ENCODE results near the gene USP31.
"Not testable (repeated sequence)": the region's sequence is repeated elsewhere in the genome, so short reads cannot be mapped to it uniquely, and the experiment has no call there.

Gene USP31

DNA sequence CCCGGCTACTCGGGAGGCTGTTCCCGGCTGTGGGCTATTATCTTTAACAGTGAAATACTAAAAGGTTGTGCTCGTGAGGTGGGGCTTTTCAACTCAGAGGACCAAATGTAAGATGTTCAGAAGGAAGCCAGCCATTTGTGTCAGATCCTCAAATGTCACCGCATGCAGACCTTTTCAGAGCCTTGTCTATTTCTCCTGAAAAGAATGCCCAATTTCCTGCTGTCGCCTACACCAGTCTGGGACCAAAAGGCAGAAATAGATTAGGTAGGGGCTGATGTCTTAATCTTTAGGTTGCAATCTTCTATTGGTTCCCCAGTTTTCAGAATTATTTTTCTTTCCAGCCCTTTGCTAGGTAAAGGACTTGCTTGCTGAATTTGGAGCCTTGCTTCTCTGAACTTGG lies 8.9 kb upstream of the USP31 start:
- no peak for DNase-seq

DNA sequence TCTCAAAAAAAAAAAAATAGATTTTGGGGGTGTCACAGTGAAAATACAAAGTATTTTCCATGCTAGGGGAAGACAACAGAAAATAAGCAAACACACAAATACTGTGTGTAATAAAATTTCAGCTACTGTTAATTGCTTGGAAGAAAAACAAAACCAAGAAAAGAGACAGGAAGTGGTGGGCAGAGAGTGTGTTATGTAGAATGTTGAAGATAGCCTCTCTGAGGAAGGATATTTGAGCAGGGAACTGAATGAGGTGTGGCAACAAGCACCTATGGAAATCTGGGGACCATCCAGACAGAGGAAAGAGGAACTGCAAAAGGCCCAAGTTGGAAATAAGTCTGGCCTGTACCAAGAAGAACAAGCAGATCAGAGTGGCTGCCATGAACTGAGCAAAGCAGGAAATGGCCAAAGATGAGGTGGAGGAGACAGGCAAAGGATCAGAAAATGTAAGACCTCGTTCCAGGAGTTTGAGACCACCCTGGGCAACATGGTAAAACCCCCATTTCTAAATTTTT lies 7.8 kb upstream of the USP31 start:
- DNase-seq: no peak

DNA sequence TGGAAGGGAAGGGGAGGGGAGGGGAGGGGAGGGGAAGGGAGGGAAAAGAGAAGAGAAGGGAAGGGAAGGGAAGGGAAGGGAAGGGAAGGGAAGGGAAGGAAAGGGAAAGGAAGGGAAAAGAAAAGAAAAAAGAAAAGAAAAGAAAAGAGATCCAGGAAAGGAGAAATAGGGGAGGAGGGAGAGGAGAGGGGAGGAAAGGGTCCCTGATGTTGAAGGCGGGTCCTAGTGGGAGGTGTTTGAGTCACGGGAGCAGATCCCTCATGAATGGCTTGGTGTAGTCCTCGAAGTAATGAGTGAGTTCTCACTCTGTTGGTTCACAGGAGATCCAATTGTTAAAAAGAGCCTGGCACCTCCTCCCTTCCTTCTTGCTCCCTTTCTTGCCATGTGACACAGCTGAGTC lies 6.9 kb upstream of the USP31 start:
- DNase-seq: no peak

DNA sequence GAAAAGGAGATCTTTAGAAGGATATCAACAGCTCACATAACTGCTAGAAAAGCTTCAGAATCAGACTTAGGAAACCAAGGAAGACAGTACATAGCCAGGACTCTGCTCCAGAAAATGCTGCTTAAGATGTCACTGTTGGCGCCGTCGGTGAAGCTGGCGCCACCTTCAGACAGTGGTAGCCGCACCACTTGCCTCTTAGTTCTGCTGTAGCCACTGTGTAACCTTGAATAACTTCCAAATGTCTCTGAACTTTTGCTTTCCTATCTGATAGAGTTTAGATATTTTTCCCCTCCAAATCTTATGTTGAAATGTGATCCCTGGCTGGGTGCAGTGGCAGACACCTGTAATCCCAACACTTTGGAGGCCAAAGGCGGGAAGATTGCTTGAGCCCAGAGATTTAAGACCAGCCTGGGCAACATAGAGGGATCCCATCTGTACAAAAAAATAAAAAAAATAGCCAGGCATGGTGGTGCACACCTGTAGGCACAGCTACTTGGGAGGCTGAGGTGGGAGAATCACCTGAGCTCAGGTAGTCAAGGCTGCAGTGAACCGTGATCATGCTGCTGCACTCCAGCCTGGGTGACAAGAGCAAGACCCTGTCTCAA lies 6.3 kb upstream of the USP31 start:
- no peak for DNase-seq

- no peak for DNase-seq
Measured at GRCh38 chr16:23152386-23153178, 3.3 kb upstream of the USP31 start.

DNA sequence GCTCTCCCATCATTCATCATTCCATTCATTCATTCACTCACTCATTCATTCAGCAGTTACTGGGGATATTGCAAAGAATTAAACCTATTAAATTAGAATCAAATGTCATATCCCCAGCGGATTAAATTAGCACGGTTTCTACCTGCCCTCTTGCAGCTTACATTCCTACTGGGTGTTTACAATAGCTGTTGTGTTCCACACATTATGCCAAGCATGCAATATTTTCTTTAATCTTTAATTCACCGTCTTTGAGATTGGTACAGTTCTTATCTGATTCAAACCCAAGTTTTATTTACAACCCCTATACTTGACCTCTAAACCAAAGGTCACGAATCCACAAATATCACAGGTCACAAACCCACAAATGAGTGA lies 727 bp upstream of the USP31 start:
- no peak for DNase-seq

DNA sequence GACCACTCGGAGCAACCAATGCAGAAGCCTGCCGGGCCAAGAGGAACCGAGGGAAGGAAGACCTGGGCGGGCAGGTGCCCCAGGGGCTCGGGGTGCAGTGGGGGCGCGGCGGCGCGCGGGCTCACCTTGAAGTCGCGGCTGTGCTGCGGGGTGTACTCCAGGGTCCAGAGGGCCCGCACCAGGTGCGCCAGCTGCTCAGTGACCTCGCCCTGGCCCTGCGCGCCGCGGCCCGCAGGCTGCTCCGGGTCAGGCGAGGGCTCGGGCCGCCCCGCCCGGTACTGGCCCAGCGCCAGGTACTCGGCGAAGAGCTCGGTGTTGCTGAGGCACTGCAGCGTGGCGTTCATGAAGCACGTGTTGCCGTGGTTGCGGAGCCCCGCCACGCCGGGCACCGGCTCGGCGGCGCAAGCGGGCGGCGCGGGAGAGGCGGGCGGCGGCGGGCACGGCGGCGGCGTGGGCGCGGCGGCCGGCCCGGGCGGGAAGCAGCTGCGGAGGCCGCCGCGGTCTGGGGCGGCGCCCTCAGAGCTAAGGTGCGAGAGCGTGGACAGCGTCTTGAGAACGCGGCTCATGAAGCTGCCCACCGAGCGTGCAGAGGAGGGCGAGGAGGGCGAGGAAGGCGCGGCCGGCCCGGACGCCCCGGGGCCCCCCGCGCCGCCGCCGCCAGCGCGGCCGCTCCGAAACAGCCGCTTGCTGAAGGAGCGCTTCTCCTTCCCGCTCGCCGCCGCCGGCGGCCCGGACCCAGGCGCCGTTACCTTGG lies 562 bp downstream of the USP31 start:
- DNase-seq: no peak

DNA sequence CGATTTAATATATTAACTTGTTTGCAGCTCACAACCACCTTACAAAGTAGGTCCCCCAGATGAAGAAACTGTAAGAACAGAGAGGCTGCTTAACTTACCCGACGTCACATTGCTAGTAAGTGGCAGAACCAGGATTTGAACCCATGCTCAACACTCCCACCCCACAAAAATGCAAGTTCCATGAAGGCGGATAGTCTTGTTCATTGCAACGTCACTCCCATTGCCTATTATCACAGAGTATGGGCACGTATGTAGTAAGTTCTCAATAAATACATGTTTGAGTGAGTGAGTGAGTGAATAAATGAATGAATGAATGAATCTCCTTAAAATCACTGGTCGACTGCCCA lies 1.1 kb downstream of the USP31 start:
- DNase-seq: no peak

DNA sequence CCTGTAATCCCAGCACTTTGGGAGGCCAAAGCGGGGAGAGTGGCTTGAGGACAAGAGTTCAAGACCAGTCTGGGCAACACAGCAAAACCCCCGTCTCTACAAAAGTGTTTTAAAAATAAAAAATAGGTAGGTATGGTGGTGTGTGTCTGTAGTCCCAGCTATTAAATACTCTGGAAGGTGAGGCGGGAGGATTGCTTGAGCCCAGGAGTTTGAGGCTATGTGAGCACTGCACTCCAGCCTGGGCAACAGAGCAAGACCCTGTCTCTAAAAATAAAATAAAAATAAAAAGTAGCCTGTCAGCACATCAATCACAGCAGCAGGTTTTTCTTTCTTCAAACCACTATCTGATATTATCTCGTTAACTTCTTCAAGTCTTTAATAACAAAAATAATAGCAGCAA lies 1.6 kb downstream of the USP31 start:
- no peak for DNase-seq

- DNase-seq: no peak
Measured at GRCh38 chr16:23146877-23147601, 2.2 kb downstream of the USP31 start.

GRCh38 chr16:23145608-23146007 lies 3.6 kb downstream of the USP31 start:
- no peak for DNase-seq

DNA sequence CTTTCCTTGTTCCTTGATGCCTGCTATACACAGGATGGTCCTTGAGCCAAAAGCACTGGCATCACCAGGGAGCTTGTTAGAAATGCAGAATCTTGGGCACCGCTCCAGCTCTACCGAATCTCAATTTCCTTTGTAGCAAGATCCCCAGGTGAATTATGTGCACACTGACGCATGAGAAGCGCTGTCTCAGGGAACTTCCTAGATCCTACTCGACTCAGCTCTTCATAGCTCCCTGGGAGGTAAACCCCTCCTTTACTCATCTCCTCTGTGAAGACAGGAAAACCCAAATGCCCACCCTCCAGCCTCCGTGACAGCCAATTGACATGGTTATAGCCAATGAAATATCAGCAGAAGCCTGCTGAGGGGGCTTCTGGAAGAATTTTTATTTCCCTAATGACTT lies 4.1 kb downstream of the USP31 start:
- no peak for DNase-seq

- not testable (repeated sequence) for DNase-seq
Measured at GRCh38 chr16:23144393-23144792, 4.9 kb downstream of the USP31 start.

DNA sequence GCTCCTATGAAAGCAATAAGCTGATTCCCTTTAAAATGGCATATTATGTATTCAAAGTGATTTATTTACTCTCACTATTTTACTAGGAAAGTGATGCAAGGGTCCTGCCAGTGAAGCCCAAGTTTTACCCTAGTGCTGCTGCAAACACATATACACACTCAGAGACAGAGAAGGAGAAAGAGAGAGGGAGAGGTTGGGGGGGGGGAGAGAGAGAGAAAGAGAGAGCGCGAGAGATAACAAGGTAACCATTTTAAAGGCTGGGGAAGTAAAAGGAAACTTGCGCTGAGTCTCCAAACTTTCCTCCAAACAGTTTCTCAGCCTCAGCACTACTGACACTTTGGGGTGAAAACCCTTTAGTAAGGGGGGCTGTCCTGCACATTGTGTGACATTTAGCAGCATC lies 5.9 kb downstream of the USP31 start:
- DNase-seq: no peak

GRCh38 chr16:23141959-23142740 lies 7.1 kb downstream of the USP31 start:
- DNase-seq: no peak

DNA sequence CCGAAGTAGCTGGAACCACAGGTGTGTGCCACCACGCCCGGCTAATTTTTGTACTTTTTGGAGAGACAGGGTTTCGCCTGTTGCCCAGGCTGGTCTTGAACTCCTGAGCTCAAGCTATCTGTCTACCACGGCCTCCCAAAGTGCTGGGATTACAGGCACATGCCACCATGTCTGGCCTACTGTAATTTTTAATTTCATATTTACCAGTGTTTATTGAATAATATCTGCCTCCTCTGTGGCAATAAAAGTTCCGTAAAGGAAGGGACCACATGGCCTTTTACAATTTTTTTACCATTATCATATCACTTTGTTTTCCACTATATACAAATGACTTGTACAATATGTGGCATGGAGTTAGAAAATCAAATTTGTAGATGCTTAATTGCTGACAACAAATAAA lies 7.8 kb downstream of the USP31 start:
- no peak for DNase-seq

- DNase-seq: no peak
Measured at GRCh38 chr16:23141033-23141432, 8.2 kb downstream of the USP31 start.

- DNase-seq: no peak
Measured at GRCh38 chr16:23140107-23140506, 9.1 kb downstream of the USP31 start.

GRCh38 chr16:23137818-23138217 lies 11.4 kb downstream of the USP31 start:
- DNase-seq: no peak

- no peak for DNase-seq
Measured at GRCh38 chr16:23137256-23137655, 12.0 kb downstream of the USP31 start.

- DNase-seq: no peak
Measured at GRCh38 chr16:23134274-23134673, 15.0 kb downstream of the USP31 start.

GRCh38 chr16:23132775-23133463 lies 16.3 kb downstream of the USP31 start:
- no peak for DNase-seq
